Gastroesophageal sphincter (tissue), 4 donors: ENCODE measurements around the gene CBX8. TPM values are rescaled to one million over a fixed set of nuclear protein-coding genes. Genes with fewer than 3 reads are reported as not detected.

ENCODE experiments used
- ATAC-seq: fragments of 150-250 bp; one replicate; pipeline ENCODE4 v1.9.1; 2016; ENCODE audit warnings: mild to moderate bottlenecking, moderate library complexity
- H3K27ac ChIP-seq, 4 donors: fragments of 200-600 bp; sonication (generic) in 3 of 4; 1 replicate in 3 of 4; 2 replicates in 1 of 4; pipeline ENCODE4 v1.5.1; 2016 to 2019
- H3K27me3 ChIP-seq: fragments of 200-600 bp; sonication (generic); one replicate; pipeline ENCODE4 v1.5.1; 2019
- H3K36me3 ChIP-seq, 2 donors: fragments of 200-600 bp; sonication (generic); one replicate each; pipeline ENCODE4 v1.5.1; 2019; ENCODE audit warnings: control low read depth in 1 of 2
- H3K4me1 ChIP-seq, 3 donors: fragments of 200-600 bp; sonication (generic); 1 replicate in 2 of 3; 2 replicates in 1 of 3; pipeline ENCODE4 v1.5.1; 2016 to 2019; ENCODE audit warnings: control low read depth in 2 of 3
- H3K4me3 ChIP-seq, 2 donors: fragments of 200-600 bp; sonication (generic); one replicate each; pipeline ENCODE4 v1.5.1; 2019; ENCODE audit warnings: mild to moderate bottlenecking in 1 of 2, moderate library complexity in 1 of 2
- H3K9me3 ChIP-seq, 3 donors: fragments of 200-600 bp; sonication (generic); one replicate each; pipeline ENCODE4 v1.5.1; 2017 to 2019; ENCODE audit warnings: control low read depth in 2 of 3
- CTCF ChIP-seq, 4 experiments: fragments of 200-600 bp in 2 of 4; fragments of 450-650 bp in 2 of 4; sonication (generic) in 1 of 4; IDR thresholded peaks; one replicate each; pipeline ENCODE4 v1.5.1; 2017 to 2019; ENCODE audit warnings: antibody characterized with exemption in 4 of 4, mild to moderate bottlenecking in 2 of 4, moderate library complexity in 2 of 4
- EP300 ChIP-seq: sonication (generic); formaldehyde crosslinking; IDR thresholded peaks from one replicate; pipeline ENCODE4 v1.6.1; 2017; ENCODE audit warnings: antibody characterized with exemption, mild to moderate bottlenecking
- POLR2A ChIP-seq, 2 donors: fragments of 450-650 bp; IDR thresholded peaks; one replicate each; pipeline ENCODE4 v1.6.1; 2017; ENCODE audit warnings: antibody characterized with exemption in 2 of 2, mild to moderate bottlenecking in 2 of 2, moderate library complexity in 1 of 2
- POLR2AphosphoS5 ChIP-seq: sonication (generic); formaldehyde crosslinking; IDR thresholded peaks from one replicate; pipeline ENCODE4 v1.6.1; 2017; ENCODE audit warnings: antibody characterized with exemption
- WGBS, 2 donors: methylation state at CpG; one replicate each; pipeline ENCODE4 v1.1.5; 2018; ENCODE audit warnings: low coverage in 1 of 2; 5-methylcytosine and 5-hydroxymethylcytosine counted together
- total RNA-seq, 4 donors: library from RNA; depleted of rRNA; stranded (reverse); fragments of >200 nt; gene quantifications; one replicate each; pipeline ENCODE4 v1.1.0, GENCODE V29; 2016

Gene CBX8
- total RNA-seq, 4 donors from 2014 or later = 0.40 to 10.6 (median 3.9) TPM

- Histone ChIP-seq H3K27me3 (peaks cover 100% of the 10 kb centered on the region), H3K9me3 (no peaks in the 10 kb centered on the region), H3K36me3 (no peaks in the 10 kb centered on the region), H3K4me3 (no peak overlapping the region), H3K27ac (no peak overlapping the region), H3K4me1 (peaks cover 0 to 57% (median 15%) of the 10 kb centered on the region in 3 donors)
- no peak for TF ChIP-seq POLR2AphosphoS5
- TF ChIP-seq POLR2A (IDR thresholded peaks at IDR 0.05) = no peak
- no peak for TF ChIP-seq CTCF (IDR thresholded peaks at IDR 0.05)
- no peak for TF ChIP-seq EP300
- ATAC-seq = no peak
- 23 to 25% methylated on average over 7 to 9 of the region's 13 CpGs for WGBS, 2 donors
Measured at GRCh38 chr17:79806863-79807720, 10.2 kb upstream of the CBX8 start.

- no peak for TF ChIP-seq POLR2AphosphoS5
- TF ChIP-seq CTCF (IDR thresholded peaks at IDR 0.05) = no peak
- no peak for TF ChIP-seq EP300
- TF ChIP-seq POLR2A (IDR thresholded peaks at IDR 0.05) = no peak
- H3K9me3 ChIP-seq = no peaks in the 10 kb centered on the region
- H3K27ac ChIP-seq = no peak overlapping the region
- peaks cover 0 to 55% (median 15%) of the 10 kb centered on the region in 3 donors for H3K4me1 ChIP-seq
- ATAC-seq = no peak
- H3K27me3 ChIP-seq = peaks cover 100% of the 10 kb centered on the region
- no peak overlapping the region for H3K4me3 ChIP-seq
- H3K36me3 ChIP-seq = no peaks in the 10 kb centered on the region
- WGBS, 2 donors = no CpG with 5 or more reads among the region's 4 CpGs
Measured at GRCh38 chr17:79806446-79806760, 9.5 kb upstream of the CBX8 start.

GRCh38 chr17:79804856-79805696 is 8.2 kb upstream of the CBX8 start:
- 26 to 27% methylated on average over 11 of the region's 22 CpGs for WGBS, 2 donors
- Histone ChIP-seq H3K27ac (no peak overlapping the region), H3K9me3 (no peaks in the 10 kb centered on the region), H3K4me3 (no peak overlapping the region), H3K27me3 (peaks cover 100% of the 10 kb centered on the region), H3K4me1 (peaks cover 0 to 55% (median 7%) of the 10 kb centered on the region in 3 donors), H3K36me3 (no peaks in the 10 kb centered on the region)
- no peak for TF ChIP-seq EP300
- TF ChIP-seq CTCF (IDR thresholded peaks at IDR 0.05) = no peak
- TF ChIP-seq POLR2AphosphoS5 = no peak
- TF ChIP-seq POLR2A (IDR thresholded peaks at IDR 0.05) = no peak
- no peak for ATAC-seq

- Histone ChIP-seq H3K36me3 (no peaks in the 10 kb centered on the region), H3K4me1 (peaks cover 0 to 55% (median 8%) of the 10 kb centered on the region in 3 donors), H3K27ac (no peak overlapping the region), H3K4me3 (no peak overlapping the region), H3K9me3 (no peaks in the 10 kb centered on the region), H3K27me3 (peaks cover 100% of the 10 kb centered on the region)
- TF ChIP-seq EP300 (no peak), CTCF (IDR thresholded peaks at IDR 0.05) (no peak), POLR2A (IDR thresholded peaks at IDR 0.05) (no peak), POLR2AphosphoS5 (no peak)
- 0% methylated on average over 1 of the region's 76 CpGs for WGBS, 2 donors
- ATAC-seq = no peak
Measured at GRCh38 chr17:79803997-79804855, 7.3 kb upstream of the CBX8 start.
